ENCODE results near the gene TRPC5OS. TPM values are rescaled to one million over a fixed set of nuclear protein-coding genes. Genes with fewer than 3 reads are reported as not detected.

TRPC5OS gene
- polyA plus RNA-seq, 1 donor (not counting 4 experiments of a cell fraction or from before 2014, with no cell fraction given), result not detected

DNA sequence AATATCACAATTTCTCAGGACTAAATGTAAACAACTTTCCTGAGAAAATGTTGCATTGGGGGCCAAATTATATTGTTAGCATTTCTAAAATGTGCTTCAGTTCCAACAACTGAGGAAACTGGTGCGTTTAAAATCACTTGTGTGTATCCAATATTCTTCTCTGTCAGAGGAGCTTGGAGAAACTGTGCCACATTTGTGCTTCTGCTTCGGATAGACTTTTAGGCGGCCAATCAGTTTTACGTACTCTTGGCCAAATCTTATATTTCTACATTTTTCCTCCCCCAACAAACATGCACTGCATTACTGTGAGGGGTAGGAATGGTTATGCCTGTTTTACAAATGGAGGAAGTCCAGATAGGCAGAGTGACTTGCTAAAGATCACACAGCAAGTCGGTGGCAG lies 27.4 kb upstream of the TRPC5OS start:
- Histone ChIP-seq H4K20me1 (ENCODE audit: control insufficient read depth, extremely low read depth, insufficient read depth, low read length) (no peaks in the 10 kb centered on the region), H3K27ac (ENCODE audit: control insufficient read depth, insufficient read depth, low read length) (no peak overlapping the region), H3K4me1 (ENCODE audit: control insufficient read depth, extremely low read depth, insufficient read depth, low read length) (peaks cover 1% of the 10 kb centered on the region), H3K9ac (ENCODE audit: control insufficient read depth, extremely low read depth, insufficient read depth, low read length) (no peak overlapping the region), H3K79me2 (ENCODE audit: control insufficient read depth, insufficient read depth, low read length) (no peaks in the 10 kb centered on the region), H2AFZ (ENCODE audit: control insufficient read depth, low read length) (no peak overlapping the region), H3K9me1 (ENCODE audit: control insufficient read depth, extremely low read depth, insufficient read depth, low read length) (no peaks in the 10 kb centered on the region), H3K4me2 (ENCODE audit: control insufficient read depth, extremely low read depth, insufficient read depth, low read depth, low read length) (no peak overlapping the region), H3K36me3 (ENCODE audit: control insufficient read depth in 2 of 2, extremely low read depth in 1 of 2, insufficient read depth in 2 of 2, low read length in 2 of 2) (no peaks in the 10 kb centered on the region), H3K9me3 (ENCODE audit: control insufficient read depth, low read depth, low read length) (no peaks in the 10 kb centered on the region), H3K4me3 (ENCODE audit: control insufficient read depth in 2 of 3, extremely low read depth in 1 of 3, insufficient read depth in 2 of 3, low read depth in 1 of 3, low read length in 3 of 3) (no peak overlapping the region), H3K27me3 (ENCODE audit: control insufficient read depth, extremely low read depth, insufficient read depth, low read length) (no peaks in the 10 kb centered on the region)
- FAIRE-seq, result no peak
- dilution Hi-C loops (cut with MboI; ENCODE audit: extremely low pct_ligation_motif_present, low sequenced_read_pairs), result no loop called here
- TF ChIP-seq EZH2 (IDR thresholded peaks at IDR 0.05; ENCODE audit: low read length), result no peak
- TF ChIP-seq, protein P1, sequence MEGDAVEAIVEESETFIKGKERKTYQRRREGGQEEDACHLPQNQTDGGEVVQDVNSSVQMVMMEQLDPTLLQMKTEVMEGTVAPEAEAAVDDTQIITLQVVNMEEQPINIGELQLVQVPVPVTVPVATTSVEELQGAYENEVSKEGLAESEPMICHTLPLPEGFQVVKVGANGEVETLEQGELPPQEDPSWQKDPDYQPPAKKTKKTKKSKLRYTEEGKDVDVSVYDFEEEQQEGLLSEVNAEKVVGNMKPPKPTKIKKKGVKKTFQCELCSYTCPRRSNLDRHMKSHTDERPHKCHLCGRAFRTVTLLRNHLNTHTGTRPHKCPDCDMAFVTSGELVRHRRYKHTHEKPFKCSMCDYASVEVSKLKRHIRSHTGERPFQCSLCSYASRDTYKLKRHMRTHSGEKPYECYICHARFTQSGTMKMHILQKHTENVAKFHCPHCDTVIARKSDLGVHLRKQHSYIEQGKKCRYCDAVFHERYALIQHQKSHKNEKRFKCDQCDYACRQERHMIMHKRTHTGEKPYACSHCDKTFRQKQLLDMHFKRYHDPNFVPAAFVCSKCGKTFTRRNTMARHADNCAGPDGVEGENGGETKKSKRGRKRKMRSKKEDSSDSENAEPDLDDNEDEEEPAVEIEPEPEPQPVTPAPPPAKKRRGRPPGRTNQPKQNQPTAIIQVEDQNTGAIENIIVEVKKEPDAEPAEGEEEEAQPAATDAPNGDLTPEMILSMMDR (optimal IDR thresholded peaks at IDR 0.05 in 1 of 3, IDR thresholded peaks at IDR 0.05 in 1 of 3, conservative IDR thresholded peaks at IDR 0.05 in 1 of 3; ENCODE audit: extremely low read depth in 1 of 3, insufficient read depth in 2 of 3, low read length in 3 of 3), result no peak
- DNase-seq (ENCODE audit: low read depth, low spot score), result no peak

DNA sequence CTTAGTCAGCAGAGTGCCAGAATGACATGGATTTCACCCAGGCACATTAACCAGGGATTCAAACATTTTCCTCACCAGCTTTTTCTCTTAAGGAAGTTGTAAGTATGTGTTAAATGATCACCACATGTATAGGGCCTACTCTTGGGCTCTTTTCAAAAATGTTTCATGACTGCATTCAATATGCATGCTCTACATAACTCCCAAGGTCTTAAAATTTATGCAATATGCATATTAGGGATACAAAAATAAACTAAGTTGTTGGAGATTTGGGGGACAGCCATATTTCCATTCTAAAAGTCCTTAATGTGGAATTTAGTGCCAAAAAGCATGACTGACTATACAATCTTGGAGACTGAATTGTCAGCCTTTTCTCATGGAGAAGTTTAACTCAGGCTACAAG lies 25.0 kb upstream of the TRPC5OS start:
- Histone ChIP-seq H3K9me1 (ENCODE audit: control insufficient read depth, extremely low read depth, insufficient read depth, low read length) (no peaks in the 10 kb centered on the region), H3K27ac (ENCODE audit: control insufficient read depth, insufficient read depth, low read length) (no peak overlapping the region), H3K4me3 (ENCODE audit: control insufficient read depth in 2 of 3, extremely low read depth in 1 of 3, insufficient read depth in 2 of 3, low read depth in 1 of 3, low read length in 3 of 3) (no peak overlapping the region), H3K36me3 (ENCODE audit: control insufficient read depth in 2 of 2, extremely low read depth in 1 of 2, insufficient read depth in 2 of 2, low read length in 2 of 2) (no peaks in the 10 kb centered on the region), H3K4me1 (ENCODE audit: control insufficient read depth, extremely low read depth, insufficient read depth, low read length) (peaks cover 20% of the 10 kb centered on the region), H3K9me3 (ENCODE audit: control insufficient read depth, low read depth, low read length) (no peaks in the 10 kb centered on the region), H3K4me2 (ENCODE audit: control insufficient read depth, extremely low read depth, insufficient read depth, low read depth, low read length) (no peak overlapping the region), H3K79me2 (ENCODE audit: control insufficient read depth, insufficient read depth, low read length) (no peaks in the 10 kb centered on the region), H4K20me1 (ENCODE audit: control insufficient read depth, extremely low read depth, insufficient read depth, low read length) (no peaks in the 10 kb centered on the region), H2AFZ (ENCODE audit: control insufficient read depth, low read length) (no peak overlapping the region), H3K27me3 (ENCODE audit: control insufficient read depth, extremely low read depth, insufficient read depth, low read length) (no peaks in the 10 kb centered on the region), H3K9ac (ENCODE audit: control insufficient read depth, extremely low read depth, insufficient read depth, low read length) (no peak overlapping the region)
- TF ChIP-seq, protein P1 (optimal IDR thresholded peaks at IDR 0.05 in 1 of 3, IDR thresholded peaks at IDR 0.05 in 1 of 3, conservative IDR thresholded peaks at IDR 0.05 in 1 of 3; ENCODE audit: extremely low read depth in 1 of 3, insufficient read depth in 2 of 3, low read length in 3 of 3), result no peak
- TF ChIP-seq EZH2 (IDR thresholded peaks at IDR 0.05; ENCODE audit: low read length), result no peak
- no peak for DNase-seq (ENCODE audit: low read depth, low spot score)
- dilution Hi-C loops (cut with MboI; ENCODE audit: extremely low pct_ligation_motif_present, low sequenced_read_pairs), result no loop called here
- no peak for FAIRE-seq
